Stimulated activated CD4-positive, alpha-beta T cell treated with anti-CD3 and anti-CD28 coated beads, Interleukin-12 subunit alpha, Interleukin-12 subunit beta, amount 100 ng/mL, for 4 hours (primary cell): Measurements from ENCODE around the gene VPS37D.
A peak's percentile ranks its signal among the peaks of the same experiment; 100 is the strongest.
"Not testable (repeated sequence)": the region's sequence is repeated elsewhere in the genome, so short reads cannot be mapped to it uniquely, and the experiment has no call there.

ENCODE experiments used
- DNase-seq: peaks from one replicate; pipeline ENCODE4 v3.0.0-alpha.2; 2020

The VPS37D gene

DNA sequence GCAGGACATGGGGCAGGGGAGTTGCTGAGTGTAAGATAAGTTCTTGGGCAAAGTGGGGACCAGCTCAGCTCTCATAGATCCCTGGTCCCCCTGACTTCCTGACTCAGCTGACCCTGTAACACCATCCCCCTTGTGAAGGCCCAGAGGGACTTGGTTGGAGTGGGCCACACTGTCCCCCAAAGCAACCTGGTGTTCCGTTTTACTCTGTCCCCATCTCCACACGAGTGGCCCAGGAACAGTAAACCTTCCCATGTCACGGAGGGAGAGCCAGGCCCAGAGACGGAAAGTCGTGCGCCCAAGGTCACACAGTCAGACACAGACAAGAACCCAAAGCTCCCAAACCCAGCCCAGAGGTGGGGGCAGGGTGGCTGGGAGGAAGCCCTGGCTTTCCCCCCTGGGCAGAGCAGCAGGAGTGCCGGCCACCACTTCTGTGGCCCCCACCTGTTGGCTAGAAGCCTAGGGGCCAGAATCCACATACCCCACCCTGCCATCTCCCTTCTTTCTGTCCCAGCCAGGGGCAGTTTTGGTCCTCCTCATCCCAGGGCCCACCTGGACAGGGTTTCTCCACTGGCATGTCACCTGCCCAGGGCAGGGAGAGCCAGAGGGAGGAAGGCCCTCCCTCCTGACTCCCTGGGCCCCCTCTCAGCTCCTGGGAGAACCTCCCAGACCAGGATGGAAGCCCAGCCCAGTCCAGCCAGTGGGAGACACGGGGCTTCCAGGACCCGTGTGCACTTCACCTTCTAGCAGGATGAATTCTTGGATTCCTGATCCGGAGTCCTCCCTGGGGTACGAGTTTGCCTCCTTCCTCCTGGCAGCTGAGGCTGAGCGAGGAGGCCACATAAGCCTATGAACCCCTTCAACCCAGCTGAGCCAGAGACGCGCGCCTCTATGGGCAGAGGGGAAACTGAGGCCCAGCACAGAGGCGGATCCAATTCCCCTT lies 20.6 kb upstream of the VPS37D start:
- DNase-seq: no peak

DNA sequence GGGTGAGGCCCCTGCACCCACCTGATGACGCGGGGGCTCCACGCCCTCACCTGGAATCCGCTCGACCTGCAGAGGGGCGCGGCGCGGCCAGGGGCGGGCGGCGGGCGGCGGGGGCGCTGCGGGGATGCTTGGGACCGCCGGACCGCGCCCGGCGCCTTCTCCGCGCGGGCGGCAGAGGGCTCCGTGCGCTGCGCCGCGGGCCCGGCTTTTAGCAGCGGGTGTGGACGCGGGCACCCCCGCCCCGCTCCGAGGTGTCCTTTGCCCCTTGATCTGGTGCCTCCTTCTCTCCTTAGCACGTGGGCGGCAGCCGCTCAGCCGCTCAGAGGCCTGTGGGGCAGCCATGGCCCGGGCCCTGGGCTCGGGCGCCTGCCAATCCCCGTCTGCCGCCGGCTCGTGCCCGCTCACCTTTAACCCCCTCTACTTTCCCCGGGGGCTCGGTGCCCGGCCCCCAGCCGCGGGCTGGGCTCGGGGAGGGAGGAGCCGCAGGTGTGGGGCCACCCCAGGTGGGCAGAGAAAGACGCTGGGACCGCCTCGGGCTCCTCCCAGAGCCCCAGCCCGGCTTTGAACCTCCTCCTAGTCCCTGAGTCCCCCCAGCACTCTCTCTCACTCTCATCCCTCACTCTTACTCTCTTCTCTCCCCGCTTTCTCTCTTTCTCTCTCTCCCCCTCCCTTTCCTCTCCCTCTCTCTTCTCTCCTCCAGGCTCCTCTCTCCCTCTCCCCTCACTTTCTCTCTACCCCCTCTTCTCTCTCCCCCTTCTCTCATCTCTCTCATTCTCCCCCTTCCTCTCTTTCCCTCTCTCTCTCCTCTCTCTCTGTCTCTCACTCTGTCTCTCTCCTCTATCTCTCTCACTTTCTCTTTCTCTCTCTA lies 19.7 kb upstream of the VPS37D start:
- peak; percentile 25 for DNase-seq

DNA sequence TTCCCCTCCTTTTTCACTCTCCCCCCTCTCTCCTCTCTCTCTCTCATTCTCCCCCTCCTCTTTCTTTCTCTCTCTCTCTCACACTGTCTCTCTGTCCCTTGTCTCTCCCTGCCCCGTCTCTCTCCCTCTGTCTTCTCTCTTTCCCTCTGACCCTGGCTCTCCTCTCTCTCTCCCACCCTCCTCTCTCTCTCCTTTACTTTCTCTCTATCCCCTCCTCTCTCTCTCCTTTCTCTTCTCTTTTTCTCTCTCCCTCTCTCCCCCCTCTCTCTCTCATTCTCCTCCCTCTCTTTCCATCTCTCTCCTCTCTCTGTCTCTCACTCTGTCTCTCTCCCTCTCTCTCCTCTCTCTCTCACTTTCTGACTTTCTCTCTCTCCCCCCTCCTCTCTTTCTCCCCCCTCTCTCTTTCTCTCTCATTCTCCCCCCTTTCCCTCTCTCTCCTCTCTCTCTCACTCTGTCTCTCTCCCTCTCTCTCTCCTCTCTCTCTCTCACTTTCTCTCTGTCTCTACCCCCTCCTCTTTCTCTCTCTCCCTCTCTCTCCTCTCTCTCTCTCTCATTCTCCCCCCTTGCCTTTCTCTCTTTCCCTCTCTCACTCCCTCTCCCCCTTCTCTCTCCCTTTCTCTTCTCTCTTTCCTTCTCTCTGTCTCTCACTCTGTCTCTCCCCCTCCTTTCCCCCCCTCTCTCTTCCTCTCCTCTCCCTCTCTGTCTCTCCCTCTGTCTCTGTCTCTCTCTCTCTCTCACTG lies 18.9 kb upstream of the VPS37D start:
- no peak for DNase-seq

DNA sequence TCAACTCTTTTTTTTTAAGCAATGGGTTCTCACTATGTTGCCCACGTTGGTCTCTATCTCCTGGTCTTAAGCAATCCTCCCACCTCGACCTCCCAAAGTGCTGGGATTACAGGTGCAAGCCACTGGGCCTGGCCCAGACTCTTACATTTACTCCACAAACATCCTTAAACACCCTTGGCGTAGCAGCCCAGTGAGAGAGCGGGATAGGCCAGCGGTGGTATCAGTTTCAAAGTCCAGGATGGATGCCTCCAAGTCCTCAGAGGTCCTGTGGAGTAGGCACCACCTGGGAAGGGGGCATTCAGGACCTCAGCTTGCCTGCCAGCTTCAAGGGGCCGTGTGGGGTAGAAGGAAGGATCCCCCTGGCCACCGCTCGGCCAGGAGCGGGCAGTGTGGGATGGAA lies 18.1 kb upstream of the VPS37D start:
- DNase-seq: no peak

DNA sequence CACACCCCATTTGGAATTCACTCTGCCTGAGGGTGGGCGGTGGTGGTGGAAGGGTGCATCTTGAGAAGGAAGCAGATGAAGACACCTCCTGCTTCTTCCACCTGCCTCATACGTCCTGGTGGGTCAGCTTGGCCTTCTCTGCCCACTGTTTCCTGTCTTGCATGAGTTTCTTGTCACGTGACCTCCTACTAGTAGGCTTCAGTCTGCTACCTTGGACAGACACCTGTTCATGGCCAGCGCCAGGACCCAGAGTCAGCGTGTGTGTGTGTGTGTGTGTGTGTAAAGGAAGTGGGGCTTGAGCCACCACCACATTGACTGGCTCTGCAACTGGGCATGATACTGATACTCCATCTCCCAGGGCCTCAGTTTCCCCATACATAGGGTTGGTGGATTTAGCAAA lies 17.1 kb upstream of the VPS37D start:
- DNase-seq: no peak

DNA sequence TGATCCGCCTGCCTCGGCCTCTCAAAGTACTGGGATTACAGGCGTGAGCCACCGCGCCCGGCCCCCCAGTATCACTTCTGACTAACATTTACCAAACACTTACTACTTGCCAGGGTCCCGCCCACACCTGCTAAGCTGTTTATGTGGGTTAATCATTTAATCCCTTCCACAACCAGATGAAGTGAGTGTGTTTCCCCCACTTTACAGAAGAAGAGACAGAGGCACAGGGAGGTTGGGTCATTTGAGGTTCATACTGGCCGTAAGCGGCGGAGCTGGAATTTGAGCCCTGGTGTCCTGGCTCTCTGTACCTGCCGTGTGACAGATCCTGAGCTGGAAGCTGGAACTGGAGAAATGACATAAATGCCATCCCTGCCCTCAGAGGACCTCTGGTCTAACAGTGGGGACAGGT lies 15.1 kb upstream of the VPS37D start:
- no peak for DNase-seq

DNA sequence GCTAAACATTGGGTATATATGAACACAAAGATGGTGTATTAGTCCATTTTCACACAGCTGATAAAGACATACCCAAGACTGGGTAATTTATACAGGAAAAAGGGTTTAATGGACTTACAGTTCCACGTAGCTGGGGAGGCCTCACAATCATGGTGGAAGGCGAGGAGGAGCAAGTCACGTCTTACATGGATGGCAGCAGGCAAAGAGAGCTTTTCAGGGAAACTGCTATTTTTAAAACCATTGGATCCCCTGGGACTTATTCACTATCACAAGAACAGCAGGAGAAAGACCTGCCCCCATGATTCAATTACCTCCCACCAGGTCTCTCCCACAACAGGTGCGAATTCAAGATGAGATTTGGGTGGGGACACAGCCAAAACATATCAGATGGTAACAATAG lies 12.3 kb upstream of the VPS37D start:
- not testable (repeated sequence) for DNase-seq

DNA sequence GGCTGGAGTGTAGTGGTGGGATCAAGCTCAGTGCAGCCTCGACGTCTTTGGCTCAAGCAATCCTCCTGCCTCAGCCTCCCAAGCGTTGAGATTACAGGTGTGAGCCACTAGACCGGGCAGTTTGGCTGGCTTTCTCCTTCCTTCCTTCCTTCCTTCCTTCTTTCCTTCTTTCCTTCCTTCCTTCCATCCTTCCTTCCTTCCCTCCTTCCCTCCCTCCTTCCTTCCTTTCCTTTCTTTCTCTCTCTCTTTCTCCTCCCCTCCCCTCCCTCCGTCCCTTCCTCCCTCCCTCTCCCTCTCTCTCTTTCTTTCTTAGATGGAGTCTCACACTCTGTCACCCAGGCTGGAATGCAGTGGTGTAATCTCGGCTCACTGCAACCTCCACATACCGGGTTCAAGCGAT lies 7.6 kb upstream of the VPS37D start:
- DNase-seq: no peak

DNA sequence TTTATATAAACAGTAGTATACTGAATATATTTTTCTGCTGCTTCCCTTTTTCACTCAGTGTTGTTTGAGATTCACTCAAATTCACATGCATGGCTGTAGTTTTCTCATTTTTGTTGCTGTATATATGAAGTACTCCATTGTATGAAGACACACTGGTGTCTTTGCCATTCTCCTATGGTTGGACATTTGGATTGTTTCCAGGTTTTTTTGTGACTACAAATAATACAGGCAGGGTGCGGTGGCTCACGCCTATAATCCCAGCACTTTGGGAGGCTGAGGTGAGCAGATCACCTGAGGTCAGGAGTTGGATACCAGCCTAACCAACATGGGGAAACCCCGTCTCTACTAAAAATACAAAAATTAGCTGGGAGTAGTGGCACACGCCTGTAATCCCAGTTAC lies 7.0 kb upstream of the VPS37D start:
- DNase-seq: not testable (repeated sequence)

DNA sequence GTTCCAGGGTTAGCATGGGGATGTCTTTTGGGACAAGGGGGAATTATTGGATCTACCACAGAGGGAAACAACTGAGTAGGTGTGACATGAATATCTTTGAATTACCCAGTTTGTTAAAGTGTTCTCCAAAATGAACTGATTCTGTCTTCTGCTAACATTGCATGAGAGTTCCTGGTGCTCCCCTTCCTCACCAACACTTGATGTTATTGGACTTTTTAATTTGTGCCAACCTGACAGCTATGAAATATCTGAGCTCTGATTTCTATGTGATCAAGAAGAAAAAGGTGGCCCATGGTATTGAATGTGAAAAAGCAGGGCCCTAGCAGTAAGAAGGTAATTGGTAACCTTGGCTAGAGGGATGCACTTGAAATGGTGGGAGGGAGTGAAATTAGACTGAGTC lies 4.6 kb upstream of the VPS37D start:
- DNase-seq: no peak

DNA sequence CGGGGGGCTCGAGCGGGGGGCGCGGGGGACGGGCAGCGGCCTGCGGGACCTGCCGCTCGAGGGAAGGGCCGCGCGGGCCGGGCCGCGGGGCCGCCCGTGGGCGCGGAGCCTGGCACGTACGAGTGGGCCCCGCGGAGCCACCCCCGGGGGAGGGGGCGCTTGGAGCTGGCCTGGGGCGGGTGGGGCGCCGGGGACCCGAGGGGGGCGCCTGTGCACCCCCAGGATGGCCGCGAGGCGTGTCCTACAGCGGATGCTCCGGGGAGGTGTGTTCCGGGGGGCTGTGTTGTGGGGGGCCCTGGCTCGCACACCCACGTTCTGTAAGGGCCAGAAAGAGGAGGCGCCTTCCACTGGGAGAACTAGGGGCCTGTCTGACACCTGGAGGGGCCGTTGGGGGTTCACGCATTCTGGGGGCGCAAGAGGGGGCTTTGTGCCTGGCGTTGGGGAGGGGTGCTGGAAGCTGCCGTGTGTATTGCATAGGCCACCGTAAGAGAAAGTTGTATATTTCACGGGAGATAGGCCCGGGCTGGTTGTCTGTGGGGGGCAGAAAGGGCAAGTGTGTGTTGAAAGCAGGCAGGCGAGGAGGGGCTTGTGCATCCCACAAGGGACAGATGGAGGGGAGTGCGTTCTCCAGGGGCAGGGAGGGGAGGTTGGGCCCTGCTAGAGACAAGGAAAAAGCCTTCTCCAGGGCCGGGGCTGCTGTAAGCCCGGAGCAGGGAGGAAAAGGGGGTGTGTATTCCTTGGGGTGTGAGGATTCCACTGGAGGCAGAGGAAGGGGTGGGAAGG lies 663 bp downstream of the VPS37D start:
- no peak for DNase-seq

DNA sequence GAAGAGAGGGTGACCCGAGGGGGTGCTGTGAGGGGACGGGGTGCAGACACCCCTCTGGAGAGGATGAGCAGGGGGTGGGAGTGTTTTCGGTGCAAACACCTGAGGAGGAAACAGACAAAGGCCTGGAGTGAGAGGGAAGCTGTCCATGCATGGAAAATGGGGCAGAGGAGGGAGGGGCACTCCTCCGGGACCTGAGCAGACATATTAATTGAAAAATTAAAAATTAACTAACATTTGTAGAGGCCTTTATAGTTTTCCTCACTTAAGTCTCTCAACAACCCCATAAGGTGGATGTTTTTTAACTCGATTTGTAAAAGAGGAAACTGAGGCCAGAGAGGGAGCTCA lies 1.2 kb downstream of the VPS37D start:
- DNase-seq: no peak

DNA sequence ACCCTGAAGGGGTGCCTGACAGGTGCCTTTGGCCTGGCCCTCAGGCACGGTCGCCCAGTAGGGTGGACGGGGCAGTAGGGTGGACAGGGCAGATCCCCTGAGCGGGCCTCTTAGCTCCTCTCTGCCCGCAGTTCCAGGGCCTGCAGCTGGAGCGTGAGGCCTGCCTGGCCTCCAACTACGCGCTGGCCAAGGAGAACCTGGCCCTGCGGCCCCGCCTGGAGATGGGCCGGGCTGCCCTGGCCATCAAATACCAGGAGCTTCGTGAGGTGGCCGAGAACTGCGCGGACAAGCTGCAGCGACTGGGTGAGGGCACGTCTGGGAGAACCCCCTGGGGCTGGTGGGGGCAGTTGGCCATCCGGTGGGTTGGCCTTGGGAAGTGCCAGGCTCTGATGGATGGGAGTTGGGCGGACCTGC lies 1.7 kb downstream of the VPS37D start:
- no peak for DNase-seq

DNA sequence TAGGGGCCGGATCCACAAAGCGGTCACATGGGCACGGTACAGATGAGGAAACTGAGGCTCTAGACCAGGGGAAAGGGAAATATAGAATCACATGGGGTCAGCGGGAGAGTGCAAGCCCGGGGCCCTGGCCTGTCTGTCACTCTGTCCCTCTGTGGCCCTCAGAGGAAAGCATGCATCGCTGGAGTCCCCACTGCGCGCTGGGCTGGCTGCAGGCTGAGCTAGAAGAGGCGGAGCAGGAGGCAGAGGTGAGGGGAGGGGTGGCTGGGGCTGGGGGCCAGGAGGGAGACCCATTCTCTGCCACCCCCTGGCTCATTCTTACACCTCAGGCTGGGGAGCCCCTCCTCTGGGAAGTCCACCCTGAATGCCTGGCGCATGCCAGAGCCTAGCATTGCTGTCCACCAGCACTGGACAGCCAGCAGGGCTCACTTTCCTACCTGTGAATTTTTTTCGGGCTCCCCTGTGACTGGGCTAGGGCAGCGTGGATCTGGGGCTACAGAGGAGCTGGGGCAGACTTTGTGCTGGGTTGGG lies 2.3 kb downstream of the VPS37D start:
- no peak for DNase-seq

DNA sequence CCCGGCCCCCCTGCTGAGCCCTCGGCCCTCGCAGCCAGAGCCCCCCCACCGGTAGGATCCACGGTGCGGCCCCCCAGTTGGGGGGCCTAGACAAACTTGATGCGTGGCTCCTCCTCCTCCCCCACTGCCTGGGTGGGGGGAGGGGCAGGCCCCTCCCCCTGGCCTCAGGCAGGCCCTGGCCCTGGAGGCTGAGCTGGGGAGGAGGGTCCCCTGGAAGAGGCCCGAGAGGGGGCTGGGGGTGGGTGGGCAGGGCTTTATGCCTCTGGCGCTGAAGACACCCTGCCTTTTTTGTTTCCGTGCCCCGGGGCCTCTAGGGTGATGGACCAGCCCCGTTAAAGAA lies 3.7 kb downstream of the VPS37D start:
- DNase-seq: no peak

DNA sequence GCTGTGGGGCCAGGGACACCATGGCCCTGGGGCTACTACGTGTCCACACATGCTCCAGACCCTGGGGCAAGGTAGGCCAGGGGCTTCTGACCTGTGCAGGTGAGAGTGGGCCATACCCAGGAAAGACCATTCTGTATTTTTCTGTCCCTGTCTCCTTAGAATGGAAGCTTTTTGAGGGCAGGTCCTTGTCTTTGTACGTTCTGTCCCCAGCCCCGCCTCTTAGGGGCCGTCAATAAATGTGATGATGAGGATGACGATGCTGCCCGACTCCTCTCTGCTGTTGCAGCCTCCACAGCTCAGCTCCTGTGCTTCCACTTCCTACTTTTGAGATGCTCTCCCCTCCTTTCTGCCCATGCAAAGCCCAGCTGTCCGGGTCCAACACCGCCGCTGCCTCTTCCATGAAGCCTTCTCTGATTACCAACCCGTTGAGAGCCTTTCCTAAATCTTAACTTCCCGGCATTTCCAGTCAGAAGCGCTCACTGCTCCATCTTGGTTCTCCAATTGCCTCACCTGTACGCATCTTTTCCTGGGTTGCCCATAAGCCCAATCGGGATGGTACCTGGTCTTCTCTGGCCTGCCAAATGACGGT lies 4.3 kb downstream of the VPS37D start:
- DNase-seq: no peak

DNA sequence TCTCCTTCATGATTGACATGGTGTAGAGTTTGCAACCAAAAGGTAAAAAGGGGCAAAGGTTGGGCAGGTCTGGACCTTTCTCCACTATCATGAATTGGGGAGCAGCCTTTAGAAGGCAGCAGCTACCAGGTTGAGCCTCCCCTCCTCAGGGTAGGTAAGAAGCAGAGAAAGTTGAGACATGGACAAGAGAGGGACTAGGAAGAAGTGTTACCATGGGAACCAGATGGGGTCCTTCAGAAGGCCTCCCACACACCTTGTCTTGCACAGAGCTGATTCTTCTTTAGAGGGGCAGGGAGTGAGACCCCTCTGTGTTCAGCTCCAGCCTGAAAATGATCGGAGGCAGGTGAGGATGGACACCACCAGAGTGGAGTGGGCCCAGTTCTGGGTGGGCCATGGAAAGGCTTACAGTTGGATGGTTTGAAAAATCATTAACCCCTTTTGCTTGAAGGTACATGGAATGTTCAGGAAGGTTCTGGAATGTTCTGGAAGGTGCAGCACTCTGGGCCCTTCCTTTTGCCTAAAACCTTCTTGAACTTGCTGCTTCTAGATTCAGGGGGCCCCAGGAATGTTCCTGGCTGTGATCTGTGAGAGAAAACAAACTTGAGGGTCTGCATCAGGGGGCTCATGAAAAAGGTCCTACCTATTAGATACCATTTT lies 7.0 kb downstream of the VPS37D start:
- no peak for DNase-seq

DNA sequence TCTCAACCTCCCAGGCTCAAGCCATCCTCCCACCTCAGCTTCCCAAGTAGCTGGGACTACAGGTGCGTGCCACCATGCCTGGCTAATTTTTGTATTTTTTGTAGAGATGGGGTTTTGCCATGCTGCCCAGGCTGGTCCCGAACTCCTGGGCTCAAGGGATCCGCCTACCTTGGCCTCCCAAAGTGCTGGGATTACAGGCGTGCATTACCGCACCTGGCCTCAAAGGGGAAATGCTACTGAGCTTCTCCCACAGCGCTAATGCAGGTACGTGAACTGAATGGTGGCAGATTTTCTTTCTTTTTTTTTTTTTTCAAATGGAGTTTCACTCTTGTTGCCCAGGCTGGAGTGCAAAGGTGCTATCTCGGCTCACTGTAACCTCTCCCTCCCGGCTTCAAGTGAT lies 8.4 kb downstream of the VPS37D start:
- not testable (repeated sequence) for DNase-seq

DNA sequence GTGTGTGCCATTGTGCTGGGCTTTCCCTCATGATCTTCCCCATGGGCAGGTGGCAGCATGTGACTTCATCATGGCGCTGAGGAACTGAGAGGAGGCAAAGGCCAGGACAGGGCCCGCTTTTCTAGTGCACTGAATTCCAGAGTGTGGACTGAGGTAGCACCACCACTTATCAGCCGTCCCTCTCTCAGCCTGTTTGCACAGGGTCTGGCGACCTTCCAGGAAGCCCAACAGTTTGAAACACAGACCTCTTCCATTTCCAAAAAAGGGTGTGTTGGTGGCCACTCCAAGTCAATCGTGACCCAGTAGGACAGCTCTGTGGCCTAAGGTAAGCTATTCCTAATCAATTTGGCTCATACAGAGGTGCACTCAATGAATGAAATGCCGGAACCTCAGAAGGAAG lies 11.2 kb downstream of the VPS37D start:
- DNase-seq: no peak

DNA sequence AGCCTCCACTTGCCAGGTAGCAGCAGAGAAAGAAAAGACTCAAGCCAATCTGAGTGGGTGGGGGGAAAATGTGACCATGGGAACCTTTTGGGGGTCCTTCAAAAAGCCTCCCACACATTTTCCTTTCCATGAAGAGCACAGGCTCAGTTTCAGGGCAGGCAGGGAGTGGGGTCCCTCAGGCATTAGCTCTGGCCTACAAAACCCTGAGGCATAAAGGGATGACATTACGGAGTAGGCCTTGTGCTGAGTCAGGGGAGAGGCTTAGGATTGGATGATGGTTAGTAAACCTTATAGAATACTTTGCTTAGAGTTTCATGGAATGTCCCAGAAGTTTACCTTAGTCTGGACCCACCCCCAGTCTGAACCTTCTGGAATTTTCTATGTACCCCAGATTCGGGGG lies 12.1 kb downstream of the VPS37D start:
- no peak for DNase-seq

DNA sequence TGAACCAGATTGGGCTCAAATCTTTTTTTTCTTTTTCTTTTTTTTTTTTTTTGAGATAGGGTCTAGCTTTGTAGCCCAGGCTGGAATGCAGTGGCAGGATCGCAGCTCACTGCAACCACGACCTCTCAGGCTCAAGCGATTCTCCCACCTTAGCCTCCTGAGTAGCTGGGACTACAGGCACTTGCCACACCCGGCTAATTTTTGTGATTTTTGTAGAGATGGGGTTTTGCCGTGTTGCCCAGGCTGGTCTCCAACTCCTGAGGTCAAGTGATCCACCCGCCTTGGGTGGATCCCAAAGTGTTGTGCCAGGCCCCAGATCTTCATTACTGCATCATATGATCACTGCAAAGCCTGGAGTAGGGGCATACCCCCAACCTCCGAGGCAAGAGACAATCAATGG lies 12.9 kb downstream of the VPS37D start:
- no peak for DNase-seq
